HepG2 (cell line): ENCODE measurements around the gene GJA9.

ENCODE experiments used
- CC2D1A ChIP-seq: sonication (generic); formaldehyde crosslinking; IDR thresholded peaks from 2 replicates; pipeline ENCODE4 v1.8.1; 2023; ENCODE audit warnings: mild to moderate bottlenecking, missing genetic modification reagents
- CEBPB ChIP-seq: IDR thresholded peaks from 2 replicates; pipeline ENCODE4 v1.6.1; 2011; ENCODE audit warnings: low read depth, low read length, improper control_type of control experiment, borderline replicate concordance
- HBP1 ChIP-seq: IDR thresholded peaks from 2 replicates; pipeline ENCODE4 v1.6.1; 2016; ENCODE audit warnings: low read depth, control low read depth
- MXD4 ChIP-seq: IDR thresholded peaks from 2 replicates; pipeline ENCODE4 v1.6.1; 2016; ENCODE audit warnings: mild to moderate bottlenecking, missing biosample characterization, missing genetic modification reagents
- SMARCC2 ChIP-seq: fragments of 450-650 bp; IDR thresholded peaks from 2 replicates; pipeline ENCODE4 v1.6.1; 2017; ENCODE audit warnings: antibody characterized with exemption, mild to moderate bottlenecking
- STAG1 ChIP-seq: sonication (generic); formaldehyde crosslinking; IDR thresholded peaks from 2 replicates; pipeline ENCODE4 v1.4.0; 2020; ENCODE audit warnings: missing genetic modification reagents
- ZNF530 ChIP-seq: sonication (generic); formaldehyde crosslinking; IDR thresholded peaks from 2 replicates; pipeline ENCODE4 v1.5.0; 2020; ENCODE audit warnings: low read depth, mild to moderate bottlenecking, missing genetic modification reagents
- ZSCAN5A ChIP-seq: sonication (generic); formaldehyde crosslinking; IDR thresholded peaks from 2 replicates; pipeline ENCODE4 v1.8.0; 2022; ENCODE audit warnings: mild to moderate bottlenecking, missing genetic modification reagents, borderline replicate concordance
- TF ChIP-seq, protein P1 (sequence below): sonication (generic); formaldehyde crosslinking; IDR thresholded peaks from 2 replicates; pipeline ENCODE4 v1.5.1; 2020; ENCODE audit warnings: mild to moderate bottlenecking, missing genetic modification reagents, moderate library complexity
- TF ChIP-seq, protein P2 (sequence below): sonication (generic); formaldehyde crosslinking; IDR thresholded peaks from 2 replicates; pipeline ENCODE4 v1.5.0; 2020; ENCODE audit warnings: mild to moderate bottlenecking, missing genetic modification reagents, moderate library complexity
- TF ChIP-seq, protein P3 (sequence below): sonication (generic); formaldehyde crosslinking; IDR thresholded peaks from 2 replicates; pipeline ENCODE4 v1.5.0; 2020; ENCODE audit warnings: missing genetic modification reagents, mild to moderate bottlenecking, borderline replicate concordance

DNA sequence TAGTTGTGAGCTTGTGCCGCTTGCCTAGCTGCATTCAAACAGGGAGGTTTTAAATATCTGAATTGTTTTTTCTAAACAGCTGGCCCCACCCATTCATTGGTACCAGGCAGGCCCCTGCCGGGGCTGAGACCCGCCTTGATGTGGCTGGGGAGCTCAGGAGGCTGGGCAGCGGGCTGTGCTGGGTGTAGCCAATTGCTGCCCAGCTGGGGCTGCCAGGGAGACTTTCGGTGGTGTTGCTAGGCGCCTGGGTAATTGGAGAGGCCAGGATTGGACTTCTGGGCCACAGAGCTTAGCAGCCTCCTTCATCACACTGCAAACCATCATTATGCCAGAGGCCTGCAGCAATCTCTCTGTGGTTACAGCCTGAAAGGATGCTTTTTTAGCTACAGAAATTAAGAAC is 48.1 kb upstream of the GJA9 start:
- TF ChIP-seq CEBPB: no peak
- TF ChIP-seq MXD4 (CRISPR knock-in tag): no peak
- no peak for TF ChIP-seq ZNF530 (CRISPR knock-in tag)
- TF ChIP-seq, protein P1, sequence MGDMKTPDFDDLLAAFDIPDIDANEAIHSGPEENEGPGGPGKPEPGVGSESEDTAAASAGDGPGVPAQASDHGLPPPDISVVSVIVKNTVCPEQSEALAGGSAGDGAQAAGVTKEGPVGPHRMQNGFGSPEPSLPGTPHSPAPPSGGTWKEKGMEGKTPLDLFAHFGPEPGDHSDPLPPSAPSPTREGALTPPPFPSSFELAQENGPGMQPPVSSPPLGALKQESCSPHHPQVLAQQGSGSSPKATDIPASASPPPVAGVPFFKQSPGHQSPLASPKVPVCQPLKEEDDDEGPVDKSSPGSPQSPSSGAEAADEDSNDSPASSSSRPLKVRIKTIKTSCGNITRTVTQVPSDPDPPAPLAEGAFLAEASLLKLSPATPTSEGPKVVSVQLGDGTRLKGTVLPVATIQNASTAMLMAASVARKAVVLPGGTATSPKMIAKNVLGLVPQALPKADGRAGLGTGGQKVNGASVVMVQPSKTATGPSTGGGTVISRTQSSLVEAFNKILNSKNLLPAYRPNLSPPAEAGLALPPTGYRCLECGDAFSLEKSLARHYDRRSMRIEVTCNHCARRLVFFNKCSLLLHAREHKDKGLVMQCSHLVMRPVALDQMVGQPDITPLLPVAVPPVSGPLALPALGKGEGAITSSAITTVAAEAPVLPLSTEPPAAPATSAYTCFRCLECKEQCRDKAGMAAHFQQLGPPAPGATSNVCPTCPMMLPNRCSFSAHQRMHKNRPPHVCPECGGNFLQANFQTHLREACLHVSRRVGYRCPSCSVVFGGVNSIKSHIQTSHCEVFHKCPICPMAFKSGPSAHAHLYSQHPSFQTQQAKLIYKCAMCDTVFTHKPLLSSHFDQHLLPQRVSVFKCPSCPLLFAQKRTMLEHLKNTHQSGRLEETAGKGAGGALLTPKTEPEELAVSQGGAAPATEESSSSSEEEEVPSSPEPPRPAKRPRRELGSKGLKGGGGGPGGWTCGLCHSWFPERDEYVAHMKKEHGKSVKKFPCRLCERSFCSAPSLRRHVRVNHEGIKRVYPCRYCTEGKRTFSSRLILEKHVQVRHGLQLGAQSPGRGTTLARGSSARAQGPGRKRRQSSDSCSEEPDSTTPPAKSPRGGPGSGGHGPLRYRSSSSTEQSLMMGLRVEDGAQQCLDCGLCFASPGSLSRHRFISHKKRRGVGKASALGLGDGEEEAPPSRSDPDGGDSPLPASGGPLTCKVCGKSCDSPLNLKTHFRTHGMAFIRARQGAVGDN: no peak
- TF ChIP-seq HBP1: no peak
- TF ChIP-seq, protein P2, sequence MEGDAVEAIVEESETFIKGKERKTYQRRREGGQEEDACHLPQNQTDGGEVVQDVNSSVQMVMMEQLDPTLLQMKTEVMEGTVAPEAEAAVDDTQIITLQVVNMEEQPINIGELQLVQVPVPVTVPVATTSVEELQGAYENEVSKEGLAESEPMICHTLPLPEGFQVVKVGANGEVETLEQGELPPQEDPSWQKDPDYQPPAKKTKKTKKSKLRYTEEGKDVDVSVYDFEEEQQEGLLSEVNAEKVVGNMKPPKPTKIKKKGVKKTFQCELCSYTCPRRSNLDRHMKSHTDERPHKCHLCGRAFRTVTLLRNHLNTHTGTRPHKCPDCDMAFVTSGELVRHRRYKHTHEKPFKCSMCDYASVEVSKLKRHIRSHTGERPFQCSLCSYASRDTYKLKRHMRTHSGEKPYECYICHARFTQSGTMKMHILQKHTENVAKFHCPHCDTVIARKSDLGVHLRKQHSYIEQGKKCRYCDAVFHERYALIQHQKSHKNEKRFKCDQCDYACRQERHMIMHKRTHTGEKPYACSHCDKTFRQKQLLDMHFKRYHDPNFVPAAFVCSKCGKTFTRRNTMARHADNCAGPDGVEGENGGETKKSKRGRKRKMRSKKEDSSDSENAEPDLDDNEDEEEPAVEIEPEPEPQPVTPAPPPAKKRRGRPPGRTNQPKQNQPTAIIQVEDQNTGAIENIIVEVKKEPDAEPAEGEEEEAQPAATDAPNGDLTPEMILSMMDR (CRISPR knock-in tag): no peak
- no peak for TF ChIP-seq SMARCC2
- TF ChIP-seq, protein P3, sequence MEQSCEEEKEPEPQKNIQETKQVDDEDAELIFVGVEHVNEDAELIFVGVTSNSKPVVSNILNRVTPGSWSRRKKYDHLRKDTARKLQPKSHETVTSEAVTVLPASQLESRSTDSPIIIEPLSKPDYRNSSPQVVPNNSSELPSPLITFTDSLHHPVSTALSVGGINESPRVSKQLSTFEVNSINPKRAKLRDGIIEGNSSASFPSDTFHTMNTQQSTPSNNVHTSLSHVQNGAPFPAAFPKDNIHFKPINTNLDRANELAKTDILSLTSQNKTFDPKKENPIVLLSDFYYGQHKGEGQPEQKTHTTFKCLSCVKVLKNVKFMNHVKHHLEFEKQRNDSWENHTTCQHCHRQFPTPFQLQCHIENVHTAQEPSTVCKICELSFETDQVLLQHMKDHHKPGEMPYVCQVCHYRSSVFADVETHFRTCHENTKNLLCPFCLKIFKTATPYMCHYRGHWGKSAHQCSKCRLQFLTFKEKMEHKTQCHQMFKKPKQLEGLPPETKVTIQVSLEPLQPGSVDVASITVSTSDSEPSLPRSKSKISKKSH: no peak
- no peak for TF ChIP-seq STAG1 (CRISPR knock-in tag)
- TF ChIP-seq ZSCAN5A: no peak
- TF ChIP-seq CC2D1A: no peak
